KG1 (cell line): ENCODE measurements around the gene TMEM271.

Experiments
- DNase-seq: peaks from one replicate; lab custom pipeline; 2025; lab: John Stamatoyannopoulos, UW

Gene TMEM271

DNA sequence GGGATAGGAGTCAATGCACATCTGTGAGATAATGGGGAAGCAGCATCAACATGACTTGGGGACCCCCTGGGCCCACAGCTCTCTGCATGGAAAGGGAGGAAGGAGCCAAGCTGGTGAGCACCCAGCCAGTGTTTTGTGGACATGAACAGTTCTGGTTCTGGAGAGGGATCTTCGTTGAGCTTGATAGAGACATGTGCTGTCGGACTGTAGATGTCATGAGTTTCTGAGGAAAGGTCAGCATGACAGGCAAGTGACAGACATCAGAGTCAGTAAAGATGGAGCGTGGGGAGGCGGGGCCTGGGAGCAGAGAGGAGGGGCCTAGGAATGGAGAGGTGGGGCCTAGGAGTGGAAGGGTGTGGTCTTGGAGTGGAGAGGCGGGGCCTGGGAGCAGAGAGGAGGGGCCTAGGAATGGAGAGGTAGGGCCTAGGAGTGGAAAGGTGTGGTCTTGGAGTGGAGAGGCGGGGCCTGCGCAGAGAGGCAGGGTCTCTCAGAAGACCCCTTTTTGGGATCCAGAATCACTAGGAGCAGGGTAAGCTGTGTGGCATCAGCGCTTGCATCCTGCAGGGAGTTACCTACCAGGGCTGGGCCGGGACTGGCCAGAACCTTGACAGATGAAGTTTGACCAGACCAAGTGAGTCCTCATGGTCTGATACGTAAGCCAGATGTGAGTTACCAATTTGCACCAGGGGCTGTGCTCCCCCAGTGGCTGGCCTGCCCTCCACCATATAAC lies 43.3 kb downstream of the TMEM271 start:
- DNase-seq = no peak

DNA sequence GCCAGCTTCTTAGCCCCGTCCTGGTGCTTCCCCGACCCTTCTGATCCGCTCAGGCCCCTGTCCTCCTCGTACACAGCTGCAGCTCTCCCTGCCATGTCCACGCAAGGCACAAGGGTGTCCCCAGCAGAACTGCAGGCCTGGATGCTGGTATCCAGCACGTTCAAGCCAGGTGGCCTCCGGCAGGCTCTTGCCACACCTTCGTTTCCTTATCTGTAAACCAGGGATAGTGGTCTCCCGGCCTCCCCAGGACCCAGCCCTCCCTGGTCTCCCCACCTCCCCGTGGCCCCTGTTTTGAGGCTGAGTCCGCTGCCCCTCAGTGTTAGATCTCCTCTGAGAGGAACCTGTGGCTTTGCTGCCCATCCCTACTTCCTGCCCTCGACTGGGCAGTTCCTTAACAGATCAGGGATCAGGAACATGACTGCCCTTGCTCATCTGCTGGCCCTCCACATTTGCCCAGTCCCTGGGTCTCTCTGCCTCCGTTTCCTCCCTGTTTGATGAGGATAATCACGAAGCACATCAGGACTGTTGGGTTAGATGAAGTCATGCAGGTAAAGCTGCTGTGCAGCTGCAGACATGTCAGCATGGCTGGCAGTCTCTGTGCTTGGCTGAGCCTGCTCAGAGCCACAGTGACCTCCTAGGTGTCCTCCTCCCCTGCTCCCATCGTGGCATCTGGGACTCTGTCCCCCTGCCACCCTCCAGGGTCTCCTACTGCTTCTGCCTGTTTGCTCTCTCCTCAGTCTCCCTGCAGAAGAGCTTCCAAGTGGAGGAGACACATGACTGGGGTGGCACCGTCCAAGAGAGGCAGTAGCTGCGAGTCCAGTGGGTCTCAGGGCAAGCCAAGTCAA lies 44.2 kb downstream of the TMEM271 start:
- DNase-seq = no peak

DNA sequence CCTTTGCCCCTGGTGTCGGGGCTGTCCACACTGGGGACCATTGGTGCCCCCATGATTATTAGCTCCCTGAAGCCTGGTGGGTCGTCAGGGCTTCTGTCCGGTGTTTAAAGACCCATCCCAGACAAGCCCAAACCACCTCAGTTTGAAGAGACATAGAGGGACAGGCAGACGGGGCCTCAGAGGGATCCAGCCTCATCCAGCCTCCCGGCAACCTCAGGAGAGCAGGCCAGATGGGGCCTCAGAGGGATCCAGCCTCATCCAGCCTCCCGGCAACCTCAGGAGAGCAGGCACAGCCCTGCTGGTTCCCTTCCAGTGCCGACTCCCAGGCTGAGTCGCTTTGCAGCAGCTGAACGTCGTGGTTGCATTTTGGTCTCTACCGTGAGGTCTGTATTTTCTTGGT lies 45.0 kb downstream of the TMEM271 start:
- no peak for DNase-seq

DNA sequence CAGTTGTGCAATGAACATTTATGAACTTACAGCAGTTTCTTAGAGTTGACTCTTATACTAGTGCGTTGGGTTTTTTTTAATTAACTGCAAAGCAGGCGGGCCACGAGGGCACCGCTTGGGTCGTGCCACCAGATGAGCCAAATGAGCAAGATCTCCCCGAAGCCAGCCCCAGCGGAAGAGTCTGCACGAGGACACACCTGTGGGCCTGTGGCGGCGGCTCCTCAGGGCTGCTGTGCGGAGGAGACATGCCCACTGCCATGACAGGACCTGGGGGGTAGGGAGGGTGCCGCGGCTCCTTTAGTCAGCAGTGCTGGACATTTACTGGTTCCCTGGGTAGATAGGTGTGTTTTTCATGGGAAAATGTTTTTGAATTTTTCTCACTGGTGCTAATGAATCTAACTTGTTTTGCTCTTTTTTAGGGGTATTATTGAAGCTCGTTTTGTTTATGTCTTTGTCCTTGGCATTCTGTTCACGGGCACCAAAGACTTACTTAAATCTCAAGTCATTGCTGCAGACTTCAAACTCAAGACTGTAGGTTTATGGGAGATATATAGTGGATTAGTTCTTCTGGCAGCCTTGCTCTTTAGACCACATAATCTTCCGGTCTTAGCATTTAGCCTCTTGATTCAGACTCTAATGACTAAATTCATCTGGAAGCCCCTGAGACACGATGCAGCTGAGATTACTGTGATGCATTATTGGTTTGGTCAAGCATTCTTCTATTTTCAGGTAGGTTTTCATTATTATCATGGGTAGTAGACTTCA lies 45.9 kb downstream of the TMEM271 start:
- DNase-seq = no peak

DNA sequence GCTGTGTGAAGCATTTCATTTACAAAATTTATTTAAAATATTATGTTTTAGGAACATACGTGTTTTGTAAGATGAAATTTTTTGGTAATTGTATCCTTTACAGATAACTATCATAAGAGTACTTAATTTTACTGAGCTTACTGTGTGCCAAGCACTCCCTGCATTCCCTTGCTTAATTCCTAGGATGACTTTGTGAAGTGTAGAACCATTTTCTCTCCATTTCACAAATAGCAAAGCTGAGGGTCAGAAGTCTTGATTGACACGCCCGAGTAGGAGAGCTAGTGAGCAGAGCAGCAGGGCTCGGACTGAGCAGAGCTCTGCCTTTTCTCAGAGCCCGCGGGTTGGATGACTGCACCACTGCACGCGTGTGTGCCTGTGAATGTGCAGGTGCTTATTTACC lies 46.5 kb downstream of the TMEM271 start:
- no peak for DNase-seq

DNA sequence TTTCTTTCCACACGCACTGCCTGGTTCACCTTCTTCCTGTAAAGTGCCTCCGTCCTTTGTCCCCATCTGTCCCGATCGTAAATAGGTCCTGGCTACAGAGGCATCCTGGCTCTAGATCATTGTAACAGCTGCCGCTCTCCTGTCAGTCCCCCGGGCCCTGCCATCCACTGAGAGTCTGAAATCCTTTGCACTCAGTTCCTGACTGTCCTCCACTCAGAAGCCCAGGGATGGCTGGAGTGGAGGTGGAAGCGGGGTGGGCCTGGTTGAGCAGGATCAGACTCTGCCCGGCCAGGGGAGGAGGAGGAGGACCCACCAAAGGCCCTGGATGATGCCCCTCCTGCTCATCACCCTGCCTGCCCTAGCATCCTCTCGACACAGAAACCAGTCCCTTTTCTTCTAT lies 47.3 kb downstream of the TMEM271 start:
- DNase-seq = no peak

DNA sequence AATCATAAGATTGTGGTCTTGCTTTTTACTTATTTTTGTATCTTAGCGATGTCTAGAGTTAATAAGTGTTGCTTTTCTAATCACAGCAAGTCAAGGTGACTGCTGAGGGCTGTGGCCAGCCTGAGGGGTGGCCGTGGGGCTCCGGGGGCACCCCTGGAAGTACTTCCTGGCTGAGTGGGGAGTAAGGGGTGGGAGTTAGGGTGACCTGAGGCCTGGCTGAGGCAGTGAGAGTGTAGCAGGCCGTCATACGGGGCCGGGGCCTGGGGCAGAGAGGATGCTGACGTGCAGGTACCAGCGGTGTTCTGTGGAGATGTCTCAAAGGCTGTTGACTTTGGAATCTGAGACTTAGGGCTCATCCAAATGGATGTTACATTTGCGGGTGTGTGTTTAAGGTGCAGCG lies 47.8 kb downstream of the TMEM271 start:
- DNase-seq = no peak

DNA sequence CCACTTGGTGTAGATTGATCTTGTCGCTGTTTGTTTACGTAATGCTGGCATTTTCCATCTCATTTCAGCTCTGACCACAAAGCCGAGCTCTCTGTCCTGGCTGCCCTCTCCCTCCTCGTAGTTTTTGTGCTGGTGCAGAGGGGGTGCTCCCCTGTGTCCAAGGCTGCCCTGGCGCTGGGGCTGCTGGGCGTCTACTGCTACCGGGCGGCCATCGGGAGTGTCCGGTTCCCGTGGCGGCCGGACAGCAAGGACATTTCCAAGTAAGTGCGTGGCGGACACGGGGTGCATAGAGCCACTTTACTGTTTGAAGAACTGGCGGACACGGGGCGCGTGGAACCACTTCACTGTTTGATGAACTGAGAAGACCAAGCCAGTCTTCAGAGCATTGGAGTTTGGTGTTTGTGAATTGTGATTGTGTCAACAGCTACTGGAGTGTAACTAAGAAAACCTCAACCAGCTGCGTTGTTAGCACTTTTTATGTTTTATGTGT lies 49.1 kb downstream of the TMEM271 start:
- no peak for DNase-seq

DNA sequence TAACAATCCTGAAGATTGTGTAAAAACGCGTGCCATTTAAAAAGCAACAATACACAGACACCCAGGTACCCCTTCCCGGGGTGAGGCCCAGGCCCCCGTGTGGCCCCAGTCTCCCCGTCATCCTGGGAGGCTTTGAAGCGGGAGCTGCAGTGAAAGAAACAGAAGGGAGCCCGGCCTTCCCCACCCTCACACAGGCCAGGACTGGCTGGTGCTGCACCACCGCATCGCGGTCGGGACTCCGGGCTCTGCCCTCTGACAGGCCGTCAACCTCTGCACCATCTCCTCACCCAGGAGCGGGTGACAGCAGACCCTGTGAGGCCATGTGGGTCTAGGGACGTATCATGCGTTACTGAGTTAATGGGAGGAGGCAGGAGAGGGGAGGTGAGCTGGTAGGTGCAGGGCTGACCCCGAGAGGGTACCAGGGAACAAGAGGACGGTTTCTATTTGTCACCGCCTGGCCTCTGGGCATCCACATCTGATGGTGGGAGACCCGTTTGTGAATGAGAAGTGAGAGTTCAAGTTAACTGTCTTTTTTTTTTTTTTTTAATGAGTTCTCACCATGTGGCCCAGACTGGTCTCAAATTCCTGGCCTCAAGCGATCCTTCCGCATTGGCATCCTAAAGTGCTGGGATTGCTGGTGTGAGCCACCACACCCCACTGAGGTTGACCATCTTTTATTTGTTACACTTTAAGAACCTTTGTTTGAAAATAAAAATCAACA lies 49.7 kb downstream of the TMEM271 start:
- no peak for DNase-seq

DNA sequence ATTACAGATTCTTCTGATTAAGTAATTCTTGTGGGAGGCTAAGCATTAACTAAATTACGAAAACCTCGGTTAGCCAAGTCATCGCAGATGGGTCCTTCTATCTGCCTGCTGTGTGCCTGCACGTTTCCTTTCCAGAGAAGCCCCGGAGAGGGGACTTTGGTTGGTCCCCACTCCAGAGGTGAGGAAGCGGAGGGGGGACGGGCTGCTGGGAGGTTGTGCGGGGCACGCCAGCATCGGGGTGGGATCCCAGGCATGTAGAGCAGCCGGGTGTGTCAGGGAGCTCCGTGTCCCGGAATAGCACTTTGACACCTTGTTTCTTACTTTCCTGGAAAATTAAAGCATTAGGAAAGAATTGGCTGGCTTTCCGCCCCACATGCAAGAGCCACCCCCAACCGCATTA lies 50.4 kb downstream of the TMEM271 start:
- no peak for DNase-seq

DNA sequence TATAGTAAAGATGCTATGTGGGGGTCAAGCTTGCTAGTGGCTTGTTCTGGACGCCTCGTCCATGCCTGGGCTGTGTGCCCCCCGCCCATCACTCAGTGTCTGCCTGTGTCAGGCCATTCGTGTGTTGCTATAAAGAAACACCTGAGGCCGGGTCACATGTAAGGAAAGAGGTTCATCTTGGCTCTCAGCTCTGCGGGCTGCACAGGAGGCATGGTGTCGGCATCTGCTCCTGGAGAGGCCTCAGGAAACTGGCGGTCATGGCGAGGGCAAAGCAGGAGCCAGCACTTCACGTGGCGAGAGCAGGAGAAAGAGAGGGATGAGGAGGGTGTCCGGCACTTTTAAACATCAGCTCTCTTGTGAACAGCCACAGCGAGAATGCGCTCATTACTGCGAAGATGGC lies 51.9 kb downstream of the TMEM271 start:
- DNase-seq = no peak
